Sigmoid colon (tissue), 4 donors: ENCODE measurements around the gene CTDP1.

ENCODE experiments used
- EP300 ChIP-seq, 4 donors: sonication (generic); formaldehyde crosslinking; IDR thresholded peaks; one replicate each; pipeline ENCODE4 v1.6.1; 2017; ENCODE audit warnings: antibody characterized with exemption in 4 of 4
- POLR2A ChIP-seq, 2 donors: fragments of 450-650 bp; IDR thresholded peaks; one replicate each; pipeline ENCODE4 v1.6.1; 2016; ENCODE audit warnings: antibody characterized with exemption in 2 of 2, mild to moderate bottlenecking in 2 of 2, moderate library complexity in 2 of 2
- POLR2AphosphoS5 ChIP-seq, 4 donors: sonication (generic); formaldehyde crosslinking; IDR thresholded peaks; one replicate each; pipeline ENCODE4 v1.6.1; 2017; ENCODE audit warnings: antibody characterized with exemption in 4 of 4
- TF ChIP-seq, protein P1 (sequence below), 4 experiments: fragments of 450-650 bp in 3 of 4; fragments of 200-600 bp in 1 of 4; IDR thresholded peaks; one replicate each; pipeline ENCODE4 v1.5.1; 2016 to 2019; ENCODE audit warnings: antibody characterized with exemption in 4 of 4, mild to moderate bottlenecking in 3 of 4, moderate library complexity in 2 of 4

DNA sequence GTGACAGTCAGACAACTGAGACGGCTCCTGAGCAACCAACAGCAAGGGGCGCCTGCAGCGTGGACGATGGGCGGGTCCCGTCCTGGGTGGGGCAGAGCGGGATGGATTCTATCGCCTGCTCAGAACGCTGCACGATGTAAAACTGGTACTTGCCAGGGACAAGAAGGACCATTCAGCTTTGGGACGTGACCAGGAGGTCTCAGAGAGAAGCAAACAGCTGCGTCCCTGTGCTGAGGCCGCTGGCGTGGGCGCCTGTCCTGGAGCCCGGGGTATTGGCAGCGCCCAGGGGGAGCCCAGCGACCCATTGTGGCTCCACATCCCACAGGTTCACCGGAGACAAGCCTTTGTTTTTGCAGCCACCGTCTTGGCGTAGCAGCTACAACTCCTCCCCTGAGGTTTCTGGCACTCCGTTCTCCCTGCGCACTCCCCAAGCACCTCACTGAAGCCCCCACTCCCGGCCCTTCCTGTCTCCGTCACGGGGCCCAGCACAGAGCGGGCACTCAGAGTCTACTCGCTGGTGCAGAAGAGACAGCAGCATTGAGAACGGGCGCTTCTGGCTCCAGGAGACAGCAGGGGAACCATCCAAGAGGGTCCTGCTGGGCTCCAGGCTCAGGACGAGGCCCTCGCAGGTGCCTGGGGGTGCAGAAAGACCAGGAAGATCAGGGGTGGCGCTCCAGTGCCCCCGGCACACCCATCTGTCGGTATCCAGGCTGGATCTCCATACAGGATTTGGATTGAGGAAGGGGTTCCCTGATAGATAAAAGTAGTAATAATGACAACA lies 96.0 kb downstream of the CTDP1 start:
- TF ChIP-seq, protein P1, sequence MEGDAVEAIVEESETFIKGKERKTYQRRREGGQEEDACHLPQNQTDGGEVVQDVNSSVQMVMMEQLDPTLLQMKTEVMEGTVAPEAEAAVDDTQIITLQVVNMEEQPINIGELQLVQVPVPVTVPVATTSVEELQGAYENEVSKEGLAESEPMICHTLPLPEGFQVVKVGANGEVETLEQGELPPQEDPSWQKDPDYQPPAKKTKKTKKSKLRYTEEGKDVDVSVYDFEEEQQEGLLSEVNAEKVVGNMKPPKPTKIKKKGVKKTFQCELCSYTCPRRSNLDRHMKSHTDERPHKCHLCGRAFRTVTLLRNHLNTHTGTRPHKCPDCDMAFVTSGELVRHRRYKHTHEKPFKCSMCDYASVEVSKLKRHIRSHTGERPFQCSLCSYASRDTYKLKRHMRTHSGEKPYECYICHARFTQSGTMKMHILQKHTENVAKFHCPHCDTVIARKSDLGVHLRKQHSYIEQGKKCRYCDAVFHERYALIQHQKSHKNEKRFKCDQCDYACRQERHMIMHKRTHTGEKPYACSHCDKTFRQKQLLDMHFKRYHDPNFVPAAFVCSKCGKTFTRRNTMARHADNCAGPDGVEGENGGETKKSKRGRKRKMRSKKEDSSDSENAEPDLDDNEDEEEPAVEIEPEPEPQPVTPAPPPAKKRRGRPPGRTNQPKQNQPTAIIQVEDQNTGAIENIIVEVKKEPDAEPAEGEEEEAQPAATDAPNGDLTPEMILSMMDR (IDR thresholded peaks at IDR 0.05), result no peak
- TF ChIP-seq EP300 (IDR thresholded peaks at IDR 0.05) (no peak), POLR2A (IDR thresholded peaks at IDR 0.05) (no peak), POLR2AphosphoS5 (IDR thresholded peaks at IDR 0.05) (no peak)
